ENCODE measurements around the gene CRB2.

CRB2 gene

DNA sequence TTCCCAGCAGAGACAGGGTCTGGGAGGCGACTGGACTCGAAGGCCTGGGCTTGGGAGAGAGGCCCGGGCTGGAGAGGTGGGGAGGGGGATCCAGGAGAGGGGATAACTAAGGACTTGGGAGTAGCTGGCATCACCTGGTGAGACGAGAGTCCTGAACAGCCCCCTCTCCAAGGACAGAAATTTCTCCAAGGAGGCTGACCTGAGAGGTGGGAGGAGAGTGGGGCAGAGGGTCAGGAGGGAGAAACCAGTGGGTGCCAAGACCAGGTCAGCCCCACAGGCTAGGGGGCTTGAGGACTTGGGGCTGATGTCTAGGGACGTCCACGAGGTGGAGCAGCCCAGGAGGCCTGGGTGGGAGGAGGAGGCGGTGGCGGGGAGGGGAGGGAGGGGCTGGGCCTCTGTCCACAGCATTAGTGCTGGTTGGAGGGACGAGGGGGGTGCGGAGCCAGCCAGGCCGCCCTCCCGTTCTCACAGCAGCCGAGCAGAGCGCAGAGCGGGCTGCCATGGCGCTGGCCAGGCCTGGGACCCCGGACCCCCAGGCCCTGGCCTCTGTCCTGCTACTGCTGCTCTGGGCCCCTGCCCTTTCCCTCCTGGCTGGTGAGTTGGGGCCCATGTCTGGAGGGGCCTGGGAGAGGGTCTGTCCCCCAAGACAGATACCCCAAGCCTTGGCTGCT, at the start of gene CRB2:
CRB2 (plus strand) TSS at position 437 of the 671 bp plus-strand sequence; CDS start at position 501, 64 bp downstream.
- no peak for DNase-seq

DNA sequence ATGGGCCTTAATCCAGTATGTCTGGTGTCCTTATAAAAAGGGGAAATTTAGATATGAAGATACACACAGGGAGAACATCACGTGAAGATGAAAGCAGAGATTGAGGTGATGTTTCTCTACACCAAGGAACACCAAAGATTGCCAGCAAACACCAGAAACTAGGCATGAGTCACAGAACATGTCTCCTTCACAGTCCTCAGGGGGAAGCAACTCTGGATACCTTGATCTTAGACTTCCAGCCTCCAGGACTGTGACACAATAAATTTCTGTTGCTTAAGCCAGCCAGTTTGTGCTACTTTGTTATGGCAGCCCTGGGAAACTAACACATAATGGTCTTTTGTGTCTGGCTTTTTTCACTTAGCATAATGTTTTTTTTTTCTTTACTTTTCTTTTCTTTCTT, 46.4 kb upstream of the CRB2 start:
- no peak for DNase-seq

DNA sequence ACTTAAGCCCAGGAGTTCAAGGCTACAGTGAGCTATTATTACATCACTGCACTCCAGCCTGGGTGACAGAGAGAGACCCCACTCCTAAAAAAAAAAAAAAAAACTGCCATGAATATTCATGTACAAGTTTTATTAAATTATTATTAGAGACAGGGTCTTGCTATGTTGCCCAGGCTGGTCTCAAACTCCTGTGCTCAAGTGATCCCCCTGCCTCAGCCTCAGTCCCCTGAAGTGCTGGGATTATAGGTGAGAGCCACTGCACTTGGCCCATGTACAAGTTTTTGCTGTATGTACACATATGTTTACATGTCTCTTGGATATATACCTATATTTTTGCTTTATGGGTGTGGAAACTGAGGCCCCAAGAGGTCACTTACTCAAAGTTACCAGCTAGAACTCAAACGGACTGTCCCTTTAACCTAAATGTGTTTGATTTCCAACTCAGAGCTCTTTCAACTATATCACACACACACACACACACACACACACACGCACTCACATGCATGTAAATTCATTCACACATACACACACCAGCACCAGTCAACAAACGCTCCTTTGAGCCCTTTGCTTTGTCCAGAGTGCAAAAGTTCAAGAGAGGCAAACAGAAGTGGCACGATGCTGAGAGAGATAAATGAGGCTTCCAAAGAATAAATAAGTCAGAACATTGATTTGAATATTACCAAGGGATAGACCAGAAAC, 45.3 kb upstream of the CRB2 start:
- no peak for DNase-seq

DNA sequence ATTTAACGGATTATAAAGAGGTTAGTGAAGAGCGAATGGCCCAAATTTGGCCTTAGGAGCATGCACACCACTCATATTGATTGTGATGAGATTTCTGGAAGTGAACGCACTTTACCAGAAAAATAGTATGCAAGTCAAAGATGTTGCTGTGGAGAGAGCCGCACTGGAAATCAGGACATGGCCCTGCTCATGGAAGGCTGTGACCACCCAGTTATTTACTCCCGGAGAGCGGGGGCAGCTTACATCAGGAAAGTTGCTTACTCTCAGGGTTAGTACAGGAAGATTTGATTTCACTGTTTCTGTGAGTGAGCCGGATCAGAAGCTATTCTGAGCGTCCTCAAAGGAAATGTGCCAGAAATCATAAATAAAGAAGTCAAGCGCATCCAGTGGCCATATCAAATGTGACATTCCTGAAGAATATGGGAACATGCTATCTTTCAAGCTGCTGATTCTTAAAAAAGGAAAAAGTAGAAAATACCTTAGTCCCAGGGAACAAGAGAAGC, 44.7 kb upstream of the CRB2 start:
- no peak for DNase-seq

DNA sequence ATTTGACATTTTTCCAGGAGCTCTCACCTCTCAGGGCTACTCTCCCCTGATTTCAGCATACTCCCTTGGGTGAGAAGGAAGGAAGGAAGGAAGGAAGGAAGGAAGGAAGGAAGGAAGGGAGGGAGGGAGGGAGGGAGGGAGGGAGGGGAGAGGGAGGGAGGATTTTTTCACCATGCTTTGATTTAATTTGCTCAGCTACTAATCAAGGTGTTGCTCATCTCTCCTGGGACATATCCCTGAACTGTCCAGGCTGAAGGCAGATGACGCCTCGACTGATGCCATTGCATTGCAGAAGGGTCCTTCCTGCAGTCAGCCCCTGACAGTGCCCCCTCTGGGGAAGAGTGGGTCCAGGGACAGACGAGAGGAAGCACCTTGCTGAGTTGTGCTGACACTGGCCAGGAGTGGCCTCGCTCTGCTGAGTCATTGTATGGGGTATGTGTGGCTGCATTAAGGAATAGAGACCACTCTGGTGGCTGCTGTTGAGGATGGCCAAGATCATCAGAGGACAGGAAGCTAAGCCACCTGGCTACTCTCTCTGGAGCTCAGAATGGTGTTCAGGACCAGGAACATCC, 43.6 kb upstream of the CRB2 start:
- no peak for DNase-seq

DNA sequence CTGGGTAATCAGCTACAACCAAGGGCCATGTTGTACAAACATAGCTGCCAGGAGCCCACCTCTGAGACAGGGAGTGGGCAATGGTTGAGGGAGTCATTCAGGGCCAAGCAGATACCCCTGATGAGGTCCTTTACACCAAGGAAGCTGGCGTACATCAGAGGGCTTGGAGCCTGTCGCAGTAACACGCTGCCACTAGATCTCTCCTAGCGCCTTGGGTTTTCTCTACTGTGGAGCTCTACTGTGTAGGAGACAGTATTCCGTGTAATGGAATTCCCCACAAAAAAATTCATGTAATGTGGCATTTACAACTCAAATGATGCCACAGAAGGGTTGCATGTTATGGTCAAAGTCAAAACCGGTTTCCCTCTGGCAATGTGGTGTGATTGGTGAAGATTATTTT, 41.4 kb upstream of the CRB2 start:
- DNase-seq = no peak

DNA sequence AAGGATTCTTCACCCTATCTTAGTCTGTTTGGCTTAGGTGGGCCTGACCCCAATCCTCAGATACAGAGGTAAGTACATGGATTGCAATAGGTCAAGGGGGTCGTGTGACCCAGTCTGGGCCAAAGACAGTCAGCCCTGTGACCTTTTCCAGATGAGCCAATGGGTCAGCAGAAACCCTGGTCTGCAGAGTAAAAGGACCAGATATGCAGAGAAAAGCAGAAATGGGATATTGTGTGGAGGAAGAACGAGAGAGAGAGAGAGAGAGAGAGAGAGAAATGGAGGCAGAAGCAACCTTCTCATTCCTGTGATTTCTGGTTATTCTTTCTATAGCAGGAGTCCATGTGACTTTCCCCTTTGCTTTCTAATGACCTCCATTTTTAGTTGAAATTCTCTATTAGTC, 40.4 kb upstream of the CRB2 start:
- no peak for DNase-seq

DNA sequence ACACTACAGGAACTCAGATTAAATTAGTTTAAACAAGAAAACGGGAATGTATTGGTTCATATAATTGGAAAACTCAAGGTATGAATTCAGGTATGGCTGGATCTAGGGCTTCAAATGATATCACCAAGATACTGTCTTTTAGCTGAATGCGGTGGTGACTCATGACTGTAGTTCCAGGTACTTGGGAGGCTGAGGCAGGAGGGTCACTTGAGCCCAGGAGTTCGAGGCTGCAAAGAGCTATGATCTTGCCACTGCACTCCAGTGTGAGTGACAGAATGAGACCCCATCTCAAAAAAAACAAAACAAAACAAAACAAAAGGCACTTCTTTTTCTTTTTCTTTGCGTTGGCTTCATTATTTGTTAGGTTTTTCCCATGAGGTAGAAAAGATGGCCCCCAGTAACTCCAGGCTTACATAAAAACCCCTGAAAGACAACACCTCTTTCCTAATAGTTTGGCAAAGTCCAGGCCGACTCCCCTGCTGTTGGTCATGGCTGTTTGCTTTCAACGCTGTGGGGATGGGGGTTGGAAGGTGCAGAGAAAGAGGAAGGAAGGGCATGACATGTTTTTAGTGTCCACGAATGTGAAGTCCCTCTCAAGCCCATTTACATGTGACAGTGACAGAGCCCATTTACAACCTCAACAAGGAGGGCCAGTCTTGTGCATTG, 39.8 kb upstream of the CRB2 start:
- DNase-seq = no peak

DNA sequence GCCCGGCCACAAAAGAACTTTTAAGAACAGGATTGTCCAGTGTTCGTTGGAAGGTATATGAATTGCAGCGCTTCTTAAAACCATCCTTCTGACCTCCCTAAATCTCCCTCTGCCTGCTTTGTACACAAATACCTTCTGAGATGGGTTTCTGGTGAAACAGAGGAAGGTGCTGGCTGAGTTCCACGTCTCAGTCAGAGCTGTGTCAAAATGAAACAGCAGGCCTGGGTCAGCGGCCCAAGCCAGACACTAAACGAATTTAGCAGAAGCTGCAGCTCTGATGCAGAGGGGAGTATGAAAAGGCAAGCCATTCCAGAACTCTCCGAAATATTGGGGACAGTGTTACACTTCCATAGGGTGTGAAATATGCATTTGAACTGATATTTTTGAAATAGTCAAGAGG, 37.8 kb upstream of the CRB2 start:
- DNase-seq = no peak

DNA sequence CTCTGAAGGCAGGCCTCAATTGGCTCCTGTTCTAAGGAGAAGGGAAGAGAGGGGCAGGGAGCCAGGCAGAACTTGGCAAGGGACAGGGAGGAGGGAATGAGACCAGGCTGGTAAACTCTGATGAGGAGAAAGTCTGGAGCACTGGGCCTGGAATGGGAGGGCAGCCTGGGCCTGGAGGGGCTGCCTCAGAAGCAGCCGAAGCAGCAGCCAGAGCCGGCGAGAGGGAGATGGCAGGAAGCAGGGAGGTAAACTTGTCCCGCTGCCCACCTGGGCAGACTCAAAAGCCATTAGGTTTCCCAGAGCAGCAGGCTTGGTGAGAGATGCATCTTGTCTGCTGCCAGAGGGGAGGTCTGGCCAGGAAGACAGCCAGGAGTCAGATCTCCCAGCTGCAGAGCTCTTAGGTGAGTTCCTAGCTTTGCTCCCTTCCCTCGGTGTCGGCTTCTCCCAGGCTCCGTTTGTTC, 37.0 kb upstream of the CRB2 start:
- no peak for DNase-seq

DNA sequence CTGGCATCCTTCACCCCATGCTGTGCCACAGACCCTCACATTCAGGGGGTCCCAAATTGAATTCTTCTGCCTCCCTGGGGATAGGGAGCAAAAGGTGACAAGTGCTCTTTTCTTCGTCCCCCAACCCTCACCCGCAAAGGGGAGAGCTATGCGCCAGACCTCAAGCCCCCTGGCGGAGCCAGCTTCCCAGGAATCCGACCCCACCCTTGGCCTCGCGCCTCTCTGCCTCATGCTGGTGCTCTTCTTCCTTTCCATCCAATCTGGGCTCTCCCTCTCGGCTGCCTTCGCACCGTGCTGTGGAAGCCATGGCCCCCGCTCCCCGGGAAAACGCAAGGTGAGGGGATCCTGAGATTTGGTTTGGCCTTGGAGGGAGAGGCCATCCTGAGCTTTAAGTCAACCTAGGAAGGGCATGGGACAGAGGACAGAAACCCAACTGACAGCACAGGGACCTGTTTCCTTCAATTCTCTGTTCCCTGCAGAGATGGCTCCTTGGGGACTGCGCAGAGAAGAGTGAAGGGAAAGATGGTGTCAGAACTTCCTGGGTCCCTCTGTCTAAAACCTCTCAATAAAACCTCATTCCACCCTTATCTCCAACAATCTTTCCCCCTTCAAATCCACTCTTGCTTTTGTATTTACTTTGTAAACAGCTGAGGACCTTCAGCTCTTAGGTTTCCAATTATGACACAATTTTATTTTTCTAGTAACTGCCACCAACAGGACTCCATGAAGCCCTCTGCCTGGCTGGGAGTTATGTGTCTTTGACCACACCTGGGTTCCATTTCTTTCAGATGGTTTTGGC, 36.3 kb upstream of the CRB2 start:
- DNase-seq = no peak

DNA sequence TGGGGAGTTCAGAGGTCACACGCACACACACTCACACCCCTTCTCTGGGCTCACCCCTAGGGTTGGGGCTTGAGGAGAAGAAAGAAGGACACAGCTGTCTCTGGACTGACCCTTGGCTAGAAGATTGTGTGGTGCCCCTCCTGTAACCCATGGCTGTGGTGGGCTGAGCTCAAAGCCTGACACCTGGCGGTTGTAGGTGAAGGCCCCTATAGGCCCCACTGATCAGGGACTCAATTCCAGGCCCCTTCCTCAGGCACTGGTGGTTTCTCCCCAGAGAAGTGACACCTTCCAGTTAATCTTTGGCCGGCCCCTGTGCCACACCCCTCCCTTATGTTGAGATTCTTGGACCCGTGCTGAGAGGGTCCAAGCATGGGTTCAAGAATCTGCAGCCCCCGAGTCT, 35.2 kb upstream of the CRB2 start:
- no peak for DNase-seq

DNA sequence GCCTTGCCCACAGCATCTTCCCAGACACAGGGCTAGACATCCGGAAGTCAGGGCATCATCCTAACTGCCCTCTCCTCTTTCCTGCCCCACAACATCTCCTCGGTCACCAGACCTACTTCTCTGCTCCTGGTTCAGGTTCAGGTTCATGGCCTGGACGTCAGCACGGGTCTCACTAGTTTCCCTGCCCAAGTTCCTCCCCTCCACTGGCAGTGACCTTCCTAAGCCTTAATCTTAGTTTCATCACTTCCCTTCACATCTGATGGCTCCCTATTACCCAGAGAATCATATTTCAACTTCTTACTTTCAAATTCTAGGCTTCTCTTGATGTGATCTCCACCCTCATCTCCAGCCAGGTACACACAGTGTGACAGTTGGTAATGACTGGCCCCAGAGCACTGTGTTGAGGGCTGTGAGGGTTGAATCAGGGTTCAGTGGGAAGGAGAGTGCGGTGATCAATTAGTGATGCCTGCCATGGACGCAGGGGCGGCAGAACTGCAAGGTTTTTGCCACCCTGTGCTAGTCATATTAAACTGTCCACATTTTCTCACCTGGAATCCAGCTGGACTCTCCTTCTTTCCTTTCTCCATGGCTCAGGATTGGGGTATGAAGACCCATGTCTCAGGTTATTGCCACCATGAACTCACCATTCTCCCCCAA, 34.3 kb upstream of the CRB2 start:
- DNase-seq = no peak

DNA sequence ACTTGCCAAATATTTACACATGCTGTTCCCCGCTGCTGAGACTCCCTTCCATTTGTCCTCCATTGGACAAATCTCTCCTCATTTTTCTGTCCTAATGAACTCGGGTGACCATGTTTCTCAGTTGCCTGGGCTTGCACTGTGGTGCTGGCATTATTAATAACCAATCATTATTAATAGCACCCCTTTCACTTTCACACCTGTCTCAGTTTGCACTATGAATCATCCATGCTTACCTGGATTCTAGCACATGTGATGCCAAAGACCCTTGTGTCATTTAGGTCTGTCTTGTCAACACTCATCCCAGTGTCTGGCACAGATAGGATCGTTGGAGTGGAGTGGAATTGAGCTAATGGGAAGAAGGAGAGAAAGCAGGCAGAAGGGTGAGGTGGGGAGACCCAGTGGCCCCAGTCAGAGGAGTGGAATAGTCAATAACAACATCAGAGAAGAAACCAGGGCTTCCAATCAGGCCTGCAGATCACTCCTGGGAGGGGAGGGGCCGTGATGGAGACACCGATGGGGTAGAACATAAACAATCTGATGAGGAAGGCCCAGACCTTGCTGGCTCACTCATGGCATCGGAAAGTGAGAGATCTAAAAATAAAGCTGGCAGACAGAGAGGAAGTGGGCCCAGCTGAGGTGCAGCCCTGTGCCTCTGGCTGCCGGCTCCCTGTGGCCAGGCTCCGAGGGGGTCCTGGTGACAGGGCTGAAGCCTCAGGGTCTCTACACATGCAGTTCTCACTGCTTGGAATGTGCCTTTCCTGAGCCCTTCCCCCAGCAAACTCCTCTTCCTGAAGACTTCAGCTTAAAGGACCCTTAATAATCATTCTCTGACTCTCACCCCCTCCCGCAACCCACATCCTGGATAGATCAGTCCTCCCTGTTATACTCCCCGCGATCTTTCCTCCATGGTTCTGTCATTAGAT, 33.5 kb upstream of the CRB2 start:
- peak; percentile 64 for DNase-seq

DNA sequence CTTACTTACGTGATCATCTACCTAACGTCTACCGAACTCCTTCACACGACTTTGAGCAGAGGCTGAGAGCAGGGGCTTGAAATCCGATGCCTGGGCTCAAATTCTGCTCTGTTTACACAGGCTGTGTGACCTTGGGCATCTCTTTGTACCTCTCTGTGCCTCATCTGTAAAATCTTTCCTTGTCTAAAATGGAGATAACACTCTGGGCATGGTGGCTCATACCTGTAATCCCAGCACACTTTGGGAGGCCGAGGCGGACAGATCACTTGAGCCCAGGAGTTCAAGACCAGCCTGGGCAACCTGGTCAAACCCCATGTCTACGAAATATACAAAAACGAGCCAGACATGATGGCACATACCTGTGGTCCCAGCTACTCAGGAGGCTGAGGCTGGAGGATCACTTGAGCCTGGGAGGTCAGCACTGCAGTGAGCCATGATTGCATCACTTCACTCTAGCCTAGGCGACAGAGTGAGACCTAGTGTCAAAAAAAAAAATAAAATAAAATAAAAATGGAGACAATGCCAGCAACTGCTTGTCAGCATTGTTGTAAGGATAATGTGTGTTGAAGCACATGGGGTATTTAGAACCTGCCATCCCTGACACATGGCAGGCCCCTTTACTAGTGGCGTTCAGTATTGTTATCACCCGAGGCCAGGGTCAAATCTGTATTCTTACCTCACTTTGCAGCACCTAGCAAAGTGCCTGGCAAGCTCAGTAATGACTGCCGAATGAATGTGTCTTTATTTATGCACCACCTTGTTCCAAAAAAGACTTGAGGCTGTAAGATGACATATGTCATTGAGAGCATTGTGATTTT, 32.6 kb upstream of the CRB2 start:
- no peak for DNase-seq

DNA sequence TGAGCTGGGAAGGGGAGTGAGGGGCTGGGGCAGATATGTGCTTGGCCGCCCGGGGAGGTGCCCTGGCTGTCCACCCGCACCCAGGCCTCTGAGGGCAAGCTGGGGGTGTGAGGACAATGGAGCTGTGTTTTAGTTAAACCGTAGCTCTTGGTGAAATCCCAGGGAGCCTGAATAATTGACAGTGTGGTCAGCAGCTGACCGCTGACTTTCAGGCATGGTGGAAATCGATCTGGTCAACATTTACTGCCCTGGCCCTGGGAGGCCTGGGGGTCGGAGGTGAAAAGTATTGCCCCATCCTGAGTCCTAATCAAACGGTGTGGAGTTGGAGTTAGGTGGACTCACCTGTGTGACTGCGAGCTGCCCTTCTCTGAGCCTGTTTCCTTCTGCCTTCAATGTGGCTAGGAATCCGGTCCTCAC, 31.2 kb upstream of the CRB2 start:
- no peak for DNase-seq

DNA sequence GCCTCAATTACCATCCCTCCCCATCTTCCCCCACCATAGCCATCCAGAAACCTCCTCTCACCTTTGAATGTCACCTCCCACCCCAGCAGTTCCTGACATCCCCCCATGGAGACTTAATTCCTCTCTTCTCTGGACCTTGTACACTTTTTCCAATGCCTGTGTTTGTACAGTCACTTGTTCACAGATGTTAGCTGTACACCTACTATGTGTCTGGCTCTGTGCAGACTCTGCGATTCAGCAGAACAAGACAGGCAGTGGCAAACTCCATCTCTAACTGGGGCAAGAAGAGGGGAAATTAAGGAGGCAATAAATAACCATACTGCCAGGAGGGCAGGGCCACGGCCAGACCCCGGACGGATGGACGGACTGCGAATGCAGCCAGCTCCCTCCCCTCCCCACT, 29.8 kb upstream of the CRB2 start:
- no peak for DNase-seq

DNA sequence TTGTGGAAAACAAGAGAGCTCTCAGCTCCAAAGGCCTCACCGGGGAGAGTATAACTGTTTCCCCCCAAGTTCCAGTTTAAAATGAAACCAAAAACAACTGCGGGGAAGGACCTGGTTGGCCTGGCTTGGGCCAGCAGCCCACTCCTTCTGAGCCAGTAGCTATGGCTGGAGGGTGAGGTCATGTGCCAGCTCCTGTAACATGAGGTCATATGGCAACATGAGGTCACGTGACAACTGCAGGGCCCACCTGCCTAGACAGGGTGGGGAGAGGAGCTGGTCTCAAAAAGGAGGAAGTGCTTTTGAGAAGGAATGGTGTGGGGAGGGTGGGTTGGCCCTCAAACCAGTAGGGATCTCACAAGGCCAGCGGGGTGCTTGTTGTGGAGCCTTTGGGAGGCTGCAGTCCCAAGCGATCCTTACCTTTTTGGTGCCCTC, 29.3 kb upstream of the CRB2 start:
- DNase-seq = no peak

DNA sequence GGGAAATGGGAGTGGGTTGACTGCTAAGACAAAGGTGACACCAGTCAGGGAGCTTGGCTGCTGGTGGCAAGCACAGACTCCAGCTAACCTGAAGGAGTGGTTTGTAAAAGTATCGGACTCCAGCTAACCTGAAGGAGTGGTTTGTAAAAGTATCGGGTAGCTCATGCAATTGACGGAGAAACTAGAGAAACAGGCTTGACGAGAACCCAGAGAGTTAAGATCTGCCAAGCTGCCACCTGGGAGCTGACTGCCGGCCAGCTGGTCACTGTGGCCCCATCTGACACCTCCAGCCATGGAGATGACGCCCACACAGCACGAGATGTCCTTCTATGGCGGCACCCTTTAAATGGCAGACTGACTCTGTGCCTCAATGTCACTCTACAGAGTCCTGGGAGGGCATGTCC, 28.3 kb upstream of the CRB2 start:
- DNase-seq = no peak

DNA sequence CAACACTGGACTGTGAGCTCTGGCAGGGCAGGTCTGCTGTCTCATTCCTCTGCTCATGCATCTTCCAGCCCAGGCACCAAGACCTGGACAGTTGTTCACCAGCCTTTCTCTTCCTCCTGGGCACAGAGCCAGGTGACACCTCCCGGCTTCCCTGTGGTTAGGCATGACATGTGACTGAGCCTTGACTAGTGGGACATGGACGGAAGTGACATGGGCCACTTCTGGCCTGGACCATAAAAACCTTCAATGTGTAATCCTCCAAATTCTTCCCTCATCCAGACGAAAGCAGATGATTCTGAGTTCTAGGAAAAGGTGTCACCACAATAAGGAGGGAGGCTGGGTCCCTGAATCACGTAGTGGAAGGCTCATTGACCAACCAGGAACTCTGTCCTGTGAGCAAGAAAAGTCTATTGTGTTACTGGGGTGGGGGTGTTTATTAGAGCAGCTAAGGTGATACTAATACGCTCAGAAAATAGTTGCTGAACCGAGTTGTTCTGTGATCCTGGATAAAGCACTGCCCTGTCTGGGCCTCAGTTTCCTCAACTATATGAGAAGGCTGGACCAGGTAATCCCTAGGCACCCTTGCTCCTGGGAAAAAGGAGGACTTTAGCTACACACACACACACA, 26.6 kb upstream of the CRB2 start:
- DNase-seq = no peak

Data from activated CD4-positive, alpha-beta T cell treated with anti-CD3 and anti-CD28 coated beads, Interleukin-2, amount 50 U/mL, for 1 hour (primary cell).